Measurements from ENCODE around the gene XBP1. TPM values are rescaled to one million over a fixed set of nuclear protein-coding genes. Genes with fewer than 3 reads are reported as not detected.
"Not testable (repeated sequence)": the region's sequence is repeated elsewhere in the genome, so short reads cannot be mapped to it uniquely, and the experiment has no call there.

XBP1 gene
- total and polyA plus RNA-seq, 2 of the 13 experiments (the other 11 are each of a cell fraction or from before 2014, with no cell fraction given): 416 to 427 TPM

DNA sequence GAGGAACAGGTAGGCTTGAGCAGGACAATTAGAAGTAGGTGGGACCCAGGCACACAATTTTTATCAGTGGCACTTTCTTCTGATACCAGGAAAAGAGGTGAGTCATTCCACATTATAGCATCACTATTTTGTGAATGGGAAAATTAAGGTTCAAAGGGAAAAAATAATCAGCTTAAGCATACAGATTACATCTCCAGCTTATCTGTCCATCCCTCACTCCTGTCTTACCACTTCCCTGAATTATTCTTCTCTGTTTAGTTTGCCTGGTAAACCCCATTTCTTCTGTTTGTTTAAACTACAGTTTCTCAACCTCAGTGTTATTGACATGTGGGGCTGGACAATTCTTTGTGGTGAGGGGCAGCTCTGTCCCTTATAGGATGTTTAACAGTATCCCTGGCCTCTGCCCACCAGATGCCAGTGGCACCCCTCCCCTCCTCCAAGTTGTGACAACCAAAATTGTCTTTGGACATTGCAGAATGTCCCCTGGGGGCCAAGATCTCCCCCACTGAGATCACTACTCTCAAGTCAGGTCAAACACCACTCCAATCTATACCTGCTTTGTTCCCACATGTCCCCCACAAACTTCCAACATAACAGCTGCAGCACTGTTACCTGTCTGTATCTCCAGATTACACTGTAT is 8.5 kb upstream of the XBP1 start (continued):
- TF ChIP-seq, protein P1, sequence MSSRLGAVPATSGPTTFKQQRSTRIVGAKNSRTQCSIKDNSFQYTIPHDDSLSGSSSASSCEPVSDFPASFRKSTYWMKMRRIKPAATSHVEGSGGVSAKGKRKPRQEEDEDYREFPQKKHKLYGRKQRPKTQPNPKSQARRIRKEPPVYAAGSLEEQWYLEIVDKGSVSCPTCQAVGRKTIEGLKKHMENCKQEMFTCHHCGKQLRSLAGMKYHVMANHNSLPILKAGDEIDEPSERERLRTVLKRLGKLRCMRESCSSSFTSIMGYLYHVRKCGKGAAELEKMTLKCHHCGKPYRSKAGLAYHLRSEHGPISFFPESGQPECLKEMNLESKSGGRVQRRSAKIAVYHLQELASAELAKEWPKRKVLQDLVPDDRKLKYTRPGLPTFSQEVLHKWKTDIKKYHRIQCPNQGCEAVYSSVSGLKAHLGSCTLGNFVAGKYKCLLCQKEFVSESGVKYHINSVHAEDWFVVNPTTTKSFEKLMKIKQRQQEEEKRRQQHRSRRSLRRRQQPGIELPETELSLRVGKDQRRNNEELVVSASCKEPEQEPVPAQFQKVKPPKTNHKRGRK (CRISPR knock-in tag; IDR thresholded peaks at IDR 0.05): no peak
- TF ChIP-seq KDM6A (CRISPR knock-in tag; IDR thresholded peaks at IDR 0.05; ENCODE audit: low read depth) (0 out of 2 replicates have a peak, but pooled peaks have one; percentile 45), HINFP (CRISPR knock-in tag; IDR thresholded peaks at IDR 0.05; ENCODE audit: low read depth) (0 out of 2 replicates have a peak, but pooled peaks have one; percentile 36), NR2F2 (IDR thresholded peaks at IDR 0.05; ENCODE audit: borderline replicate concordance, low read depth) (0 out of 2 replicates have a peak, but pooled peaks have one; percentile 41), FOXO1 (CRISPR knock-in tag; IDR thresholded peaks at IDR 0.05) (peak; percentile 60; the same call in 1 of the 2 replicates), SIX4 (CRISPR knock-in tag; IDR thresholded peaks at IDR 0.05) (peak; percentile 65), MTF1 (CRISPR knock-in tag; IDR thresholded peaks at IDR 0.05) (no peak), ZBTB7A (CRISPR knock-in tag; IDR thresholded peaks at IDR 0.05) (peak; percentile 45; the same call in 1 of the 2 replicates), SIX1 (CRISPR knock-in tag; IDR thresholded peaks at IDR 0.05; ENCODE audit: borderline replicate concordance) (peak; percentile 72; the same call in 1 of the 2 replicates), SP5 (CRISPR knock-in tag; IDR thresholded peaks at IDR 0.05; ENCODE audit: borderline replicate concordance, low read depth) (peak; percentile 74; the same call in 1 of the 2 replicates), TCF7L2 (IDR thresholded peaks at IDR 0.05; ENCODE audit: low read depth, low read length) (peak; percentile 88)

DNA sequence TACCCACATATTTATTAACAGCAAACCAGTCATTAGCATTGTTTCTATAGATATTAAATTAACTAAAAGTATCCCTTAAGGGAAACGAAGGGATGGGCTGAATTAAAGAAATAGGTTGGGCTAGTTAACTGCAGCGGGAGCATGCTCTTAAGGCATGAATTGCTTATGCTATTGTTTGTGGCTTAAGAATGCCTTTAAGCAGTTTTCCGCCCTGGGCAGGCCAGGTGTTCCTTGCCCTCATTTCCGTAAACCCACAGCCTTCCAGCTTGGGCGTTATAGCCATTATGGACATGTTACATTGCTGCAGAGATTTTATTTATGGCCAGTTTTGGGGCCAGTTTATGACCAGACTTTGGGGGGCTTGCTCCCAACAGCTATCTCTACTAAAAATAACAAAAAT is 5.1 kb upstream of the XBP1 start:
- H3K4me3 ChIP-seq (replicated peaks in 1 of 3; ENCODE audit: insufficient read depth in 1 of 3, low read depth in 2 of 3, low read length in 3 of 3); H3K4me2 ChIP-seq (ENCODE audit: low read depth, low read length); H2AFZ ChIP-seq (ENCODE audit: low read length); FAIRE-seq; intact Hi-C loops (cut with micrococcal nuclease; ENCODE audit: unreplicated experiment); H3K27ac ChIP-seq (ENCODE audit: extremely low read length, insufficient read depth, low read length); H3K36me3 ChIP-seq (replicated peaks in 1 of 2; ENCODE audit: control insufficient read depth in 1 of 2, insufficient read depth in 2 of 2, low read length in 2 of 2); DNase-seq (ENCODE audit: low spot score); in situ Hi-C loops (cut with HindIII; ENCODE audit: extremely low pct_ligation_motif_present, low pct_unique_long_range_greater_than_20kb); H3K9me3 ChIP-seq (ENCODE audit: low read length); BruUV-seq (replicated peaks); H4K20me1 ChIP-seq (ENCODE audit: insufficient read depth, low read length); H3K27me3 ChIP-seq (ENCODE audit: control insufficient read depth in 1 of 2, insufficient read depth in 2 of 2, low read length in 2 of 2); ATAC-seq; H3K9ac ChIP-seq (ENCODE audit: insufficient read depth, low read depth, low read length): not testable (repeated sequence)
- ChIA-PET CTCF (ENCODE audit: low intra/inter-chr PET ratio, low total read pairs) (interaction anchor here (1.2 kb wide), 1 partner anchor 24 kb away, joined by 4 read pairs; no protein-coding TSS in a partner anchor), POLR2A (interaction anchor here (1.0 to 20.4 kb wide), 2 partner anchors 11 to 22 kb away, joined by 3 to 945 read pairs; no protein-coding TSS in a partner anchor)
- peaks cover 17% of the 10 kb centered on the region for H3K79me2 ChIP-seq (ENCODE audit: insufficient read depth, low read length)
- WGBS (ENCODE audit: low lambda C conversion rate): 95% methylated on average over 5 of the region's 5 CpGs
- peaks cover 62% of the 10 kb centered on the region for H3K4me1 ChIP-seq (ENCODE audit: insufficient read depth, low read length)

All from HepG2 (cell line).